K562 (cell line): ENCODE results near the gene FAR2. TPM values are rescaled to one million over a fixed set of nuclear protein-coding genes. Genes with fewer than 3 reads are reported as not detected.
A peak's percentile ranks its signal among the peaks of the same experiment; 100 is the strongest.

ENCODE experiments used
- ATAC-seq: fragments of 200-7000 bp; cut with Tn5 transposase; 3 replicates; pipeline ENCODE4 v1.9.1; 2020; ENCODE audit warnings: moderate library complexity
- BruUV-seq: library from RNA; stranded (reverse); fragments of 400-500 nt; replicated peaks from 2 replicates; lab custom pipeline; 2021; lab: Mats Ljungman, UMichigan
- CTCF ChIA-PET: fragments of 300-600 bp; formaldehyde crosslinking; extraction: SDS; loops from one replicate; lab custom pipeline; 2021; ENCODE audit warnings: low intra/inter-chr PET ratio; lab: Yijun Ruan, JAX
- POLR2A ChIA-PET: fragments of 300-600, 350-650 bp; sonication (Branson Sonifier 250); formaldehyde crosslinking; extraction: SDS; loops from one replicate; lab custom pipeline; 2021; ENCODE audit warnings: antibody characterized with exemption, inconsistent platforms; lab: Yijun Ruan, JAX
- DNase-seq, 4 experiments: peaks; one replicate each; pipeline versions ENCODE4 v3.0.0 to v3.0.0-alpha.2; 2011 to 2018; ENCODE audit warnings: low spot score in 3 of 4, mixed read lengths in 3 of 4; ENCODE audit errors: extremely low read depth in 1 of 4
- FAIRE-seq: peaks from 2 replicates; lab custom pipeline; 2011; peaks lifted over from hg19 to GRCh38; lab: Jason Lieb, UNC
- H2AFZ ChIP-seq: 2 replicates; pipeline ENCODE4 v1.6.0; 2011; ENCODE audit warnings: low read depth, low read length, control low read depth, inconsistent platforms
- H3K27ac ChIP-seq: fragments of 200-600 bp; 3 replicates; pipeline ENCODE4 v1.8.0; 2011; ENCODE audit warnings: low read depth, mild to moderate bottlenecking, control low read depth, inconsistent platforms, low read length, moderate library complexity, mixed read lengths; ENCODE audit errors: extremely low read depth
- H3K27me3 ChIP-seq, 2 experiments: fragments of 300-600 bp in 1 of 2; 2 replicates in 1 of 2; 3 replicates in 1 of 2; pipeline versions ENCODE4 v1.6.0 to v1.8.0; 2011; ENCODE audit warnings: inconsistent platforms in 2 of 2, low read length in 2 of 2, mild to moderate bottlenecking in 1 of 2, mixed read lengths in 1 of 2, moderate library complexity in 1 of 2; ENCODE audit not compliant: control insufficient read depth in 2 of 2, insufficient read depth in 2 of 2
- H3K36me3 ChIP-seq: fragments of 300-600 bp; 3 replicates; pipeline ENCODE4 v1.8.0; 2011; ENCODE audit warnings: mild to moderate bottlenecking, low read length, inconsistent platforms; ENCODE audit not compliant: control insufficient read depth, insufficient read depth
- H3K4me1 ChIP-seq, 2 experiments: fragments of 200-600 bp in 1 of 2; replicated peaks in 1 of 2; 2 replicates in 1 of 2; 3 replicates in 1 of 2; pipeline versions ENCODE4 v1.5.1 to v1.8.0; 2011; ENCODE audit warnings: inconsistent platforms in 2 of 2, low read length in 2 of 2, mild to moderate bottlenecking in 1 of 2, mixed read lengths in 1 of 2, moderate library complexity in 1 of 2; ENCODE audit not compliant: control insufficient read depth in 2 of 2, insufficient read depth in 2 of 2
- H3K4me2 ChIP-seq: 2 replicates; pipeline ENCODE4 v1.6.1; 2011; ENCODE audit warnings: low read length, control low read depth, inconsistent platforms, mixed read lengths; ENCODE audit not compliant: insufficient read depth
- H3K4me3 ChIP-seq: fragments of 200-600 bp; sonication (generic), shearing (Covaris generic); 2 replicates; pipeline ENCODE4 v1.5.1; 2016; ENCODE audit warnings: control low read depth, inconsistent platforms
- H3K79me2 ChIP-seq: fragments of 200-600 bp; 3 replicates; pipeline ENCODE4 v1.8.0; 2011; ENCODE audit warnings: low read length, inconsistent platforms; ENCODE audit not compliant: control insufficient read depth, insufficient read depth
- H3K9ac ChIP-seq, 2 experiments: 2 replicates each; pipeline versions ENCODE4 v1.6.0 to v1.6.1; 2011; ENCODE audit warnings: low read depth in 2 of 2, low read length in 2 of 2, control low read depth in 1 of 2, inconsistent platforms in 1 of 2, mild to moderate bottlenecking in 1 of 2, mixed read lengths in 1 of 2; ENCODE audit not compliant: insufficient read depth in 1 of 2
- H3K9me1 ChIP-seq: one replicate; pipeline ENCODE4 v1.6.0; 2011; ENCODE audit warnings: inconsistent platforms, mild to moderate bottlenecking, low read length, moderate library complexity; ENCODE audit not compliant: control insufficient read depth, insufficient read depth
- H3K9me3 ChIP-seq: replicated peaks from 2 replicates; pipeline ENCODE4 v1.5.1; 2011; ENCODE audit warnings: low read depth, low read length, inconsistent platforms; ENCODE audit not compliant: control insufficient read depth, insufficient read depth
- H4K20me1 ChIP-seq: replicated peaks from 2 replicates; pipeline ENCODE4 v1.6.1; 2011; ENCODE audit warnings: low read length, inconsistent platforms, mixed read lengths; ENCODE audit not compliant: control insufficient read depth, insufficient read depth
- DDX20 ChIP-seq: fragments of 450-650 bp; IDR thresholded peaks from 2 replicates; pipeline ENCODE4 v1.6.1; 2016; ENCODE audit warnings: missing genetic modification characterization, low read depth, mild to moderate bottlenecking, missing compliant biosample characterization, moderate library complexity
- HMBOX1 ChIP-seq: sonication (generic); IDR thresholded peaks from 2 replicates; pipeline ENCODE4 v1.6.1; 2016
- MEF2D ChIP-seq: conservative IDR thresholded peaks from 2 replicates; pipeline ENCODE4 v1.6.1; 2016; ENCODE audit warnings: low read depth, missing genetic modification characterization, missing compliant biosample characterization
- ZBTB49 ChIP-seq: sonication (generic); formaldehyde crosslinking; IDR thresholded peaks from 2 replicates; pipeline ENCODE4 v1.8.0; 2022; ENCODE audit warnings: missing genetic modification reagents, mild to moderate bottlenecking, borderline replicate concordance
- WGBS: fragments of 100-300 bp; shearing (Covaris generic); methylation state at CpG from one replicate; pipeline ENCODE4 v1.1.6; 2016; ENCODE audit warnings: low coverage, mixed read lengths; ENCODE audit not compliant: insufficient coverage; ENCODE audit errors: missing lambda C conversion rate; 5-methylcytosine and 5-hydroxymethylcytosine counted together
- in situ Hi-C: fragments of 300-500 bp; cut with MboI; formaldehyde crosslinking; loops from 4 replicates; pipeline ENCODE4 v1.15.0; 2018; ENCODE audit warnings: inconsistent platforms, mixed read lengths
- intact Hi-C: fragments of 100-400 bp; cut with micrococcal nuclease; formaldehyde crosslinking; loops from 2 replicates; pipeline ENCODE4 v1.14.2; 2022
- polyA plus RNA-seq, 8 experiments: library from polyadenylated mRNA; depleted of rRNA in 4 of 8; stranded (reverse) in 5 of 8; unstranded in 3 of 8; fragments of >200 nt; fragmentation: Nextera tagmentation in 2 of 8; fragmentation: Illumina TruSeq in 1 of 8; extraction: Ambion mirVana in 2 of 8; extraction: Trizol in 1 of 8; gene quantifications; 2 replicates each; pipeline versions ENCODE4 v1.2.1 to v1.2.3, GENCODE V29; 2011 to 2014; ENCODE audit warnings: inconsistent platforms in 1 of 8, missing spikeins in 1 of 8
- total RNA-seq, 7 experiments: library from RNA; depleted of rRNA in 6 of 7; stranded (reverse); fragments of >200 nt in 6 of 7; fragmentation: Illumina TruSeq in 2 of 7; extraction: Trizol in 2 of 7; gene quantifications; 2 replicates each; pipeline versions ENCODE4 v1.2.1 to v1.2.3, GENCODE V29; 2011 to 2021; ENCODE audit warnings: low replicate concordance in 1 of 7
- TF ChIP-seq, protein P1 (sequence below): IDR thresholded peaks from 2 replicates; pipeline ENCODE4 v1.6.1; 2011; ENCODE audit warnings: borderline replicate concordance, low read depth, mild to moderate bottlenecking, moderate library complexity, low read length; ENCODE audit not compliant: insufficient read depth, poor library complexity, severe bottlenecking

Gene FAR2
- total and polyA plus RNA-seq, 9 of the 15 experiments (the other 6 are each of a cell fraction or from before 2014, with no cell fraction given) = 5.0 to 13.4 (median 8.5) TPM

DNA sequence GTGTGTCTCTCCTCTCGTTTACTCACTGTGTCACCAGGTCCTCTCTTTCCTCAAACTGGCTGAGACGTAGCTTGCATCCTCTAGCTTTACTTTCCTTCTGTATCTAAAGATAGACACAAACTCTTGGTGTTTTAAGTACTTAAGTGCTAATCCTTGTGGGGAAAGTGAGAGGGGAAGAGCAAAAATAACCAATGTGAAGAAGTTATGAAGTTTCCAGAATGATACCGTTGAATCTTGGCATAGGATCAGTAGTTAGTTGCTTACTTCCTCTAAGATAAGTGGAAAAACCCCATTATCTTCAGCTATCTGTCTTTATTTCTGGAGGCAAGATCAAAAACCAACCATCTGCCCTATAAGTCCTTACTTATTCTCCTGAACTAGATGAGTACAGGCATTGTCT is 10.6 kb downstream of the FAR2 start:
- no peaks in the 10 kb centered on the region for H3K27me3 ChIP-seq
- no peaks in the 10 kb centered on the region for H3K9me1 ChIP-seq
- H3K9ac ChIP-seq = no peak overlapping the region
- ChIA-PET CTCF (no interaction called here), POLR2A (interaction anchor here (1.3 kb wide), 1 partner anchor 9 kb away, joined by 4 read pairs; no protein-coding TSS in a partner anchor)
- intact Hi-C loops = no loop called here
- no peak overlapping the region for H3K4me2 ChIP-seq
- no peaks in the 10 kb centered on the region for H3K79me2 ChIP-seq
- no peak for DNase-seq
- TF ChIP-seq, protein P1, sequence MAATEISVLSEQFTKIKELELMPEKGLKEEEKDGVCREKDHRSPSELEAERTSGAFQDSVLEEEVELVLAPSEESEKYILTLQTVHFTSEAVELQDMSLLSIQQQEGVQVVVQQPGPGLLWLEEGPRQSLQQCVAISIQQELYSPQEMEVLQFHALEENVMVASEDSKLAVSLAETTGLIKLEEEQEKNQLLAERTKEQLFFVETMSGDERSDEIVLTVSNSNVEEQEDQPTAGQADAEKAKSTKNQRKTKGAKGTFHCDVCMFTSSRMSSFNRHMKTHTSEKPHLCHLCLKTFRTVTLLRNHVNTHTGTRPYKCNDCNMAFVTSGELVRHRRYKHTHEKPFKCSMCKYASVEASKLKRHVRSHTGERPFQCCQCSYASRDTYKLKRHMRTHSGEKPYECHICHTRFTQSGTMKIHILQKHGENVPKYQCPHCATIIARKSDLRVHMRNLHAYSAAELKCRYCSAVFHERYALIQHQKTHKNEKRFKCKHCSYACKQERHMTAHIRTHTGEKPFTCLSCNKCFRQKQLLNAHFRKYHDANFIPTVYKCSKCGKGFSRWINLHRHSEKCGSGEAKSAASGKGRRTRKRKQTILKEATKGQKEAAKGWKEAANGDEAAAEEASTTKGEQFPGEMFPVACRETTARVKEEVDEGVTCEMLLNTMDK = no peak
- no peak for TF ChIP-seq DDX20 (tag)
- peak; percentile 40 for TF ChIP-seq HMBOX1
- TF ChIP-seq MEF2D = peak; percentile 73
- no peak for TF ChIP-seq ZBTB49 (CRISPR knock-in tag)
- H3K9me3 ChIP-seq = no peaks in the 10 kb centered on the region
- H2AFZ ChIP-seq = no peak overlapping the region
- in situ Hi-C loops = no loop called here
- no peak for FAIRE-seq
- ATAC-seq = no peak
- peaks cover 0 to 6% of the 10 kb centered on the region in 2 experiments; a peak in 3 of 5 replicates for H3K4me1 ChIP-seq
- no TSS peak for BruUV-seq
- H3K27ac ChIP-seq = no peak overlapping the region
- no peaks in the 10 kb centered on the region for H4K20me1 ChIP-seq
- 0% methylated on average over 3 of the region's 3 CpGs for WGBS
- H3K36me3 ChIP-seq = no peaks in the 10 kb centered on the region
- no peak overlapping the region for H3K4me3 ChIP-seq
